ENCODE results near the gene TEX53.

GRCh38 chr9:114696814-114697544 is 39.4 kb upstream of the TEX53 start:
- no peak for TF ChIP-seq POLR2A (IDR thresholded peaks at IDR 0.05)
- no peak for TF ChIP-seq CTCF (IDR thresholded peaks at IDR 0.05)
